Measurements from ENCODE around the gene MYOF.
"Not testable (repeated sequence)": the region's sequence is repeated elsewhere in the genome, so short reads cannot be mapped to it uniquely, and the experiment has no call there.

Gene MYOF

DNA sequence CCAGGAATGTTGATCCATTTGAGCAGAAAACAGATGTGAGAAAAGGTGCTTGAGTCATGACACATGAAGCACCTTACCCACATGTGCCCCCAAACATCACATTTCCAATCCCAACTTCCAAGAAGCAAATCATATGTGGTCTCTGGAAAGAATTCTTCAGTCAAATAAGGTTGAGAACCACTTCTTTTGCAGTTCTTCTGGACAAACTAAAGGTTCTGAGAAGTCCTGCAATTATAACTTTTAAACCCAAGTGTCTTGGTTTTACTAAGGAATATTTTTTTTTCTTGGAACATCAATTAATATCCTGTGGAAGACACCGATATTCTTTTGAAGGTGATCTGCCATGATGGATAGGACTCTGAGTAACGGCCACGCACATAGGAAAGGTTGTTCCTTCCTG lies 151.3 kb downstream of the MYOF start:
- H3K4me3 ChIP-seq (ENCODE audit: low read depth, low read length) = no peak overlapping the region
- no peak for DNase-seq (ENCODE audit: low read depth)
- TF ChIP-seq, protein P1, sequence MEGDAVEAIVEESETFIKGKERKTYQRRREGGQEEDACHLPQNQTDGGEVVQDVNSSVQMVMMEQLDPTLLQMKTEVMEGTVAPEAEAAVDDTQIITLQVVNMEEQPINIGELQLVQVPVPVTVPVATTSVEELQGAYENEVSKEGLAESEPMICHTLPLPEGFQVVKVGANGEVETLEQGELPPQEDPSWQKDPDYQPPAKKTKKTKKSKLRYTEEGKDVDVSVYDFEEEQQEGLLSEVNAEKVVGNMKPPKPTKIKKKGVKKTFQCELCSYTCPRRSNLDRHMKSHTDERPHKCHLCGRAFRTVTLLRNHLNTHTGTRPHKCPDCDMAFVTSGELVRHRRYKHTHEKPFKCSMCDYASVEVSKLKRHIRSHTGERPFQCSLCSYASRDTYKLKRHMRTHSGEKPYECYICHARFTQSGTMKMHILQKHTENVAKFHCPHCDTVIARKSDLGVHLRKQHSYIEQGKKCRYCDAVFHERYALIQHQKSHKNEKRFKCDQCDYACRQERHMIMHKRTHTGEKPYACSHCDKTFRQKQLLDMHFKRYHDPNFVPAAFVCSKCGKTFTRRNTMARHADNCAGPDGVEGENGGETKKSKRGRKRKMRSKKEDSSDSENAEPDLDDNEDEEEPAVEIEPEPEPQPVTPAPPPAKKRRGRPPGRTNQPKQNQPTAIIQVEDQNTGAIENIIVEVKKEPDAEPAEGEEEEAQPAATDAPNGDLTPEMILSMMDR (IDR thresholded peaks at IDR 0.05; ENCODE audit: low read depth, low read length, missing control alignments) = no peak

DNA sequence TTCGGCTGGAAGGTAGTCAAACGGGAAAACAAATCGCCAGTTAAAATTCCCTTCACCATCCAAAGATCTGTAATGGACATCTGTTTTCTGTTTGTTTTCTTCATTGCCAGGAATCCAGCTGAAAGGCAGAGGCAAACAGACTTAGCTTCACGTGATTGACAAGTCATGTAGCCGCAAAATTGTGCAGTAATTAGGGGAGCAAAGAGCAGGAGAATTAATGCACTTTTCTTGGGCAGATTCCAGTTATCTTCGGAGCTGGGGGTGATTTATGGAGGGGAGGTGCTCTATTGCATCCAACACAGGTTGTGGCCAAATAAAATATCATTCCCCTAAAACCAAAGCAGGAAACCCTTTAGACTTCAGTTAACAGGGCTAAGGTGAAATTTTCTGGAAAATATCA lies 162.2 kb downstream of the MYOF start:
- no peak for DNase-seq (ENCODE audit: low read depth)
- H3K4me3 ChIP-seq (ENCODE audit: low read depth, low read length) = no peak overlapping the region
- TF ChIP-seq, protein P1 (IDR thresholded peaks at IDR 0.05; ENCODE audit: low read depth, low read length, missing control alignments) = no peak

DNA sequence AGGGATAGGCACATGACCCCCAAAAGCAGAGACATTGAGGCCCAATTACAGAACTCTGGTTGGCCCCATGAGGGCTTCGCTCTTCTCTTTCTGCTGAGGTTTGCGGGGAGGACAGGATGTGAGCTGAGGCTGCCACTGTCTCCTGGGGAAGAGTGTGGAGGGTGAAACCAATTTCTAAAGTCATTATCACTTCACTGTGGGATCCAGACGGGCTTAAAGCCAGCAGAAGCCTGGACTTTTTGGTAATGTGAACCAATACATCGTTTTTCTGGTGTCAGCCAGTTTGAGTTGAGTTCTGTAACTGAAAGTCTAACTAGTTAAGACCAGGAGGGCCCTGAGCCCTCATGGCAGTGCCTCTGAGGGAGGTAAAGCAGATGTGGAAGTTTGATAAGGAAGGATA lies 163.0 kb downstream of the MYOF start:
- DNase-seq (ENCODE audit: low read depth) = no peak
- TF ChIP-seq, protein P1 (IDR thresholded peaks at IDR 0.05; ENCODE audit: low read depth, low read length, missing control alignments) = no peak
- H3K4me3 ChIP-seq (ENCODE audit: low read depth, low read length) = no peak overlapping the region

DNA sequence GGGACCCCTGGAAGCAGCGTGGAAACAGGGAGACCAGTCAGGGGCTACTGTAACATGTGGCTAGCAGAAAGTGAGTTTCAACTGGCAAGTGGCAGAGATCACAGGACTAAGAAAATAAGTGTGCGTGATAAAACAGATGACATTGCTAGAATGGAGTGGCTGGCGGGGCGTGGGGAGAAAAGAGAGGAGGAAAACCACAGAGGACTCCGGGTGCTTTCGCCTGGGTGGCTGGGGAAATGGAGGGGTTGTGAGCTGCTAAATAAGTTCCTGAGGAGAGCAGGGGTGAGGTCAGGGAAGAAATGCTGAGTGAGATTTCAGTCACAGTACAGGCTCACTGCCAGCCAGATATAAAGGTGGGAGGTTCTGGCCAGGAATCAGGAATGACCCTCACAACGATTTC lies 166.9 kb downstream of the MYOF start:
- TF ChIP-seq, protein P1 (IDR thresholded peaks at IDR 0.05; ENCODE audit: low read depth, low read length, missing control alignments) = no peak
- no peak for DNase-seq (ENCODE audit: low read depth)
- no peak overlapping the region for H3K4me3 ChIP-seq (ENCODE audit: low read depth, low read length)

DNA sequence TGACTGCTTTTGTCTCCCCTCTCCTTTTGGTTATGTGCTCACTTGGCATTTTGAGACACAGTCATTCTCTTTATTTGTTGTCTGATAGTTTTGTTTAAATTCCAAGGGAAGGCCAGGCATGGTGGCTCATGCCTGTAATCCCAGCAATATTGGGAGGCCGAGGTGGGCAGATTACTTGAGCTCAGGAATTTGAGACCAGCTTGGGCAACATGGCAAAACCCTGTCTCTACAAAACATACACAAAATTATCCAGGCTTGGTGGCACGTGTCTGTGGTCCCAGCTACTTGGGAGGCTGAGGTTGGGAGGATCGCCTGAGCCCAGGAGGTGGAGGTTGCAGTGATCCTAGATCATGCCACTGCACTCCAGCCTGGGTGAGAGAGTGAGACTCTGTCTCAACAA lies 167.5 kb downstream of the MYOF start:
- H3K4me3 ChIP-seq (ENCODE audit: low read depth, low read length); DNase-seq (ENCODE audit: low read depth): not testable (repeated sequence)

DNA sequence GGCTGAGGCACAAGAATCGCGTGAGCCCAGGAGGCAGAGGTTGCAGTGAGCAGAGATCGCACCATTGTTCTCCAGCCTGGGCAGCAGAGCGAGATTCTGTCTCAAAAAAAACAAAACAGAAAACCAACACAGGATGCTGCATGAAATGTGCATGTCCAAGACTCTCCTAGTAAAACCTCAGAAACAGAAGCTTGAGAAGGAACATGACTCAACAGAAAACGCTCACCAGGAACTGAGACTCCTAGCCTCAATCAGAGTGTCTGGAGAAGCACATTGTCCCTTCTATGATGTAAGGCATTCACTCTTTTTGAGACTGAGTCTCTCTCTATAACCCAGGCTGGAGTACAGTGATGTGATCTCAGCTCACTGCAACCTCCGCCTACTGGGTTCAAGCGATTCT lies 168.3 kb downstream of the MYOF start:
- DNase-seq (ENCODE audit: low read depth) = peak; percentile 15
- no peak overlapping the region for H3K4me3 ChIP-seq (ENCODE audit: low read depth, low read length)
- TF ChIP-seq, protein P1 (IDR thresholded peaks at IDR 0.05; ENCODE audit: low read depth, low read length, missing control alignments) = no peak

DNA sequence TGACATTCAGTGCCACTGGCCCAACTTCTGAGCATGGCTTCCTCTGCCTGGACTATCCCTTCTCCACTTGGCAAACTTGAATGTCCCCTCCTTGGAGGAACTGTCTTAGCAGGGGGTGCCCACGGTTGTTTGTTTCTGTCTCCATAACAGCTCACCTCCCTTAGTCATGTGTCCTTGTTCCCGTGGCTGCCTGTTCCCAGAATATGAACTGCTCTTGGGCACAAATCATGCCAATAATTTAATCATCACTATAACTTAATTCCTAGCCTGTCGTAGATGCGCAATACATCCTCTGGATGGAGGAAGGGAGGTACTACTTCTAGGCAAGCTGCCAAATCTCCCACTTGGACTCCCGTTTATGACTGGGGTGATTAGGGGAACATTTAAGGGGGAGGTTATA lies 173.1 kb downstream of the MYOF start:
- no peak overlapping the region for H3K4me3 ChIP-seq (ENCODE audit: low read depth, low read length)
- no peak for DNase-seq (ENCODE audit: low read depth)
- TF ChIP-seq, protein P1 (IDR thresholded peaks at IDR 0.05; ENCODE audit: low read depth, low read length, missing control alignments) = no peak

DNA sequence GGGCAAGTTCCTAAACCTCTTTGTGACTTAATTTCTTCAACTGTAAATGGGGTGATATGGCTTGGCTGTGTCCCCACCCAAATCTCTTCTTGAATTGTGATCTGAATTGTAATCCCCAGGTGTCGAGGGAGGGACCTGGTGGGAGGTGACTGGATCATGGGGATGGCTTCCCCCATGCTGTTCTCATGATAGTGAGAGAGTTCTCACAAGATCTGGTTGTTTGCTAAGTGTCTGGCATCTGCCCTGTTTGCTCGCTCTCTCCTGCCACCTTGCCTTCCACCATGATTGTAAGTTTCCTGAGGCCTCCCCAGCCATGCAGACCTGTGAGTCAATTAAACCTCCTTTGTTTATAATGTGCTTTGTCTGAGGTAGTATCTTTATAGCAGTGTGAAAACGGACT lies 177.0 kb downstream of the MYOF start:
- no peak overlapping the region for H3K4me3 ChIP-seq (ENCODE audit: low read depth, low read length)
- TF ChIP-seq, protein P1 (IDR thresholded peaks at IDR 0.05; ENCODE audit: low read depth, low read length, missing control alignments) = no peak
- no peak for DNase-seq (ENCODE audit: low read depth)
